Motor neuron (in vitro differentiated cells): Measurements from ENCODE around the gene AKAP1. TPM values are rescaled to one million over a fixed set of nuclear protein-coding genes. Genes with fewer than 3 reads are reported as not detected.

Experiments
- ATAC-seq, 8 experiments: fragments of 200-7000 bp; cut with Tn5 transposase; replicated peaks in 6 of 8; 2 replicates each; pipeline ENCODE4 v1.8.0; 2021; ENCODE audit warnings: mild to moderate bottlenecking in 8 of 8, moderate library complexity in 8 of 8
- H3K27ac ChIP-seq, 2 donors: fragments of 250-450 bp; sonication (Bioruptor Pico); 2 replicates each; pipeline ENCODE4 v1.9.0; 2021; ENCODE audit warnings: antibody characterized with exemption in 2 of 2, mild to moderate bottlenecking in 2 of 2, moderate library complexity in 1 of 2
- H3K4me1 ChIP-seq, 2 donors: fragments of 250-450 bp; sonication (Bioruptor Pico); replicated peaks in 1 of 2; 2 replicates each; pipeline ENCODE4 v1.6.1; 2021; ENCODE audit warnings: antibody characterized with exemption in 2 of 2, mild to moderate bottlenecking in 2 of 2, moderate library complexity in 1 of 2
- H3K4me3 ChIP-seq, 5 donors: fragments of 250-450 bp; sonication (Bioruptor Pico); 2 replicates each; pipeline ENCODE4 v1.9.0; 2021; ENCODE audit warnings: antibody characterized with exemption in 5 of 5, mild to moderate bottlenecking in 5 of 5, moderate library complexity in 4 of 5
- WGBS, 10 experiments: fragments of 450-650 bp; shearing (Covaris generic); methylation state at CpG; one replicate each; pipeline ENCODE4 v1.0.0; 2022; 5-methylcytosine and 5-hydroxymethylcytosine counted together
- in situ Hi-C, 9 experiments: fragments of 400-800 bp; cut with MboI; loops; one replicate each; pipeline ENCODE4 v1.15.0; 2021; ENCODE audit warnings: low sequenced_read_pairs in 9 of 9, low pct_unique_long_range_greater_than_20kb in 2 of 9; ENCODE audit not compliant: unreplicated experiment in 9 of 9
- total RNA-seq, 8 experiments: library from RNA; unstranded; fragments of 300-600 nt; gene quantifications; 2 replicates each; pipeline versions ENCODE4 v1.2.3 to v1.2.4, GENCODE V29; 2022

Gene AKAP1, protein sequence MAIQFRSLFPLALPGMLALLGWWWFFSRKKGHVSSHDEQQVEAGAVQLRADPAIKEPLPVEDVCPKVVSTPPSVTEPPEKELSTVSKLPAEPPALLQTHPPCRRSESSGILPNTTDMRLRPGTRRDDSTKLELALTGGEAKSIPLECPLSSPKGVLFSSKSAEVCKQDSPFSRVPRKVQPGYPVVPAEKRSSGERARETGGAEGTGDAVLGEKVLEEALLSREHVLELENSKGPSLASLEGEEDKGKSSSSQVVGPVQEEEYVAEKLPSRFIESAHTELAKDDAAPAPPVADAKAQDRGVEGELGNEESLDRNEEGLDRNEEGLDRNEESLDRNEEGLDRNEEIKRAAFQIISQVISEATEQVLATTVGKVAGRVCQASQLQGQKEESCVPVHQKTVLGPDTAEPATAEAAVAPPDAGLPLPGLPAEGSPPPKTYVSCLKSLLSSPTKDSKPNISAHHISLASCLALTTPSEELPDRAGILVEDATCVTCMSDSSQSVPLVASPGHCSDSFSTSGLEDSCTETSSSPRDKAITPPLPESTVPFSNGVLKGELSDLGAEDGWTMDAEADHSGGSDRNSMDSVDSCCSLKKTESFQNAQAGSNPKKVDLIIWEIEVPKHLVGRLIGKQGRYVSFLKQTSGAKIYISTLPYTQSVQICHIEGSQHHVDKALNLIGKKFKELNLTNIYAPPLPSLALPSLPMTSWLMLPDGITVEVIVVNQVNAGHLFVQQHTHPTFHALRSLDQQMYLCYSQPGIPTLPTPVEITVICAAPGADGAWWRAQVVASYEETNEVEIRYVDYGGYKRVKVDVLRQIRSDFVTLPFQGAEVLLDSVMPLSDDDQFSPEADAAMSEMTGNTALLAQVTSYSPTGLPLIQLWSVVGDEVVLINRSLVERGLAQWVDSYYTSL
- total RNA-seq = 10 to 100 TPM; 16.1 to 45.8 (median 28.9) TPM

DNA sequence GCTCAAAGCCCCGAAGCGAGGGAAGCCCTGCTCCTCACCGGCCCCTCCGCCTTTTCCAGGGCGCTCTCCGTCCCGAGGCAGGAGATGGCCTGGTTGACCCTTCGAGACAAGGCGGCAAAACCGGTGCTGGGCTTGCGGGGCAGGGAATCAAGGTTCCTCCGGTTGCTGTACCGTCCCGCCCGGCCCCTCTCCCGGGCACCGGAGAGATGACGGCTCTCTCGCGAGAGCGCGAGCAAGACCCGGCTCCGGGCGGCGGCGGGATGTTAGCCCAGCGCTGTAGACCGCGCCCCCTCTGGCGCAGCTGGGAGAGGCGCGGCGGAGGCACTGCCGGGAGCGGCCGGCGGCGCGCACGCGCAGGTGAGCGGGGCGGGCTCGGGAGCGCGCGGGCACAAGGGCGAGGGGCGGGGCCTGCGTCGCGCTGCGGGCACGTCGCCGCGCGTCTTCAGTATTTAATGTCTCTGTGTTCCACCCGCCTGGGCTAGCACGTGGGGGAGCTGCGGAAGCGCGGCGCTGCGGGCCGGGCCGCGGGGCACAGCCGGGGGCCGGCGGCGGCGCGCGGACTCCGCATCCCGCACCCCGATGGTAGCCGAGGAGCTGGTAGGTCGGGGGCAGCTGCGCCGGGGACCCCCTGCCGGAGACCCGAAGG, at the start of gene AKAP1:
TSS of gene AKAP1 (plus strand) at position 445 of the 646 bp plus-strand sequence. CDS start 20,219 bp downstream, outside the sequence.
- peak; percentile 85 to 95 (median 92) for ATAC-seq
- H3K27ac ChIP-seq = peak within 1 kb of the TSS; percentile 90 to 93
- H3K4me1 ChIP-seq = peaks cover 4 to 6% of the 10 kb centered on the region in 2 donors
- 0 to 2% (median 0%) methylated on average over 1 to 14 of the region's 85 CpGs; no CpG with 5 or more reads in 6 of the 10 experiments for WGBS, 10 experiments
- H3K4me3 ChIP-seq = peak within 1 kb of the TSS; percentile 60 to 95 (median 78)
- in situ Hi-C loops = no loop called here

DNA sequence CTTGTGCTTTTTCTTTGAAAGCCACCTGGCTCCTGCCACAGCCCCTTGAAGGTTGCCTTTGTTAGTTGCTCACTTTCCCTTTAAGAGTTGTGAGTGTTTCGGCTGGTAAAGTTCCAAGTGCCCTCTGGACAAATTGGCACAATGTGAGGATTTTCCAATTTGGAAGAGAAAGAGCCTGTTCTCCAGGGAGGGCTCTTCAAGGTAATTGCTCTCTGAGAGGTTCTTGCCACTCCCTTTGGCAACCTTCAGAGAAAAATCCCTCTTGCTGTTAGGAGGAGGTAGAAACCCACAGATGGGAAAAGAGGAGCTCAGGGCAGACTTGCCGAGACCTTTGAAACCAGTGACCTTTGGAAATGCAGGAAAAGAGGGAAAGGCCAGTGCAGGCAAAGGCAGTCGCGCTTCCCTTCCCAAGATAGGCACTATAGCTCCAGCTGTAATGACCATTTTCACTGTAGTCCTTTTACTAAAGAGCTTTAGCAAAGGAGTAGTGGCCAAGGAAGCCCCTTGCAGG, 49.0 kb upstream of the AKAP1 start:
- in situ Hi-C loops = no loop called here
- no peak for ATAC-seq
- Histone ChIP-seq H3K4me3 (no peak overlapping the region), H3K27ac (no peak overlapping the region), H3K4me1 (no peaks in the 10 kb centered on the region)
- 20 to 90% (median 73%) methylated on average over 1 to 4 of the region's 4 CpGs; no CpG with 5 or more reads in 2 of the 10 experiments for WGBS, 10 experiments

DNA sequence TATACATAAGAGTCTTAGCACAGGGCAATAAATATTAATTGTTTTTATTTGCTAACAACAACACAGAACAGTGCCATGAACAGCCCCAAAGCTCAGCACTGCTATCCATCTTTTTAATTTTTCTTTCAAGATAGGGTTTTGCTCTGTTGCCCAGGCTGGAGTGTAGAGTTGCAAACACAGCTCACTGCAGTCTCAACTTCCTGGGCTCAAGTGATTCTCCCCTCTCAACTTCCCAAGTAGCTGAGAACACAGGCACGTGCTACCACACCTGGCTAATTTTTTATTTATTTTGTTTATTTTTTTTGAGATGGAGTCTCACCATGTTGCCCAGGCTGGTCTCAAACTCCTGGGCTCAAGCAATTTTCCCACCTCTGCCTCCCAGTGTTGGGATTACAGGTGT, 47.6 kb upstream of the AKAP1 start:
- Histone ChIP-seq H3K4me3 (no peak overlapping the region), H3K4me1 (no peaks in the 10 kb centered on the region), H3K27ac (no peak overlapping the region)
- no peak for ATAC-seq
- in situ Hi-C loops = no loop called here
- 0 to 78% (median 50%) methylated on average over 1 of the region's 1 CpG; no CpG with 5 or more reads in 5 of the 10 experiments for WGBS, 10 experiments

DNA sequence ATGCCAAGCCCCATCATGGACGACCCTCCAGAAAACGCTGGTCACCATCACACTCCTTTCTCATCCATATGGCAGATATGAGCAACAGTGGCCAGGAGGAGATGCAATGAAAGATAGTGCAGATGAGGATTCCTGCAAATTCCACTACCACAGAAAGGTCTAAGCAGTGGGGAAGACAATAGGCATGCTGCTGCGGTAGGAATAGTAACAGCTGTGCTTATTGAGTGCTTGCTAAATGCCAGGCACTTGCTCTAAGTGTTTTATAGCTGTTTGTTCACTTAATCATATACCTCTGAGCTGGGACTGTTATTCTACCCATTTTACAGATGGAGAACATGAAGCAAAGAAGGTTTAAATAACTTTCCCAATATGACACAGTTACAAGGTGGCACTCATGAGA, 46.6 kb upstream of the AKAP1 start:
- H3K27ac ChIP-seq = no peak overlapping the region
- no peaks in the 10 kb centered on the region for H3K4me1 ChIP-seq
- H3K4me3 ChIP-seq = no peak overlapping the region
- ATAC-seq = no peak
- in situ Hi-C loops = no loop called here
- WGBS, 10 experiments = 0 to 100% (median 72%) methylated on average over 1 to 3 of the region's 3 CpGs; no CpG with 5 or more reads in 6 of the 10 experiments

DNA sequence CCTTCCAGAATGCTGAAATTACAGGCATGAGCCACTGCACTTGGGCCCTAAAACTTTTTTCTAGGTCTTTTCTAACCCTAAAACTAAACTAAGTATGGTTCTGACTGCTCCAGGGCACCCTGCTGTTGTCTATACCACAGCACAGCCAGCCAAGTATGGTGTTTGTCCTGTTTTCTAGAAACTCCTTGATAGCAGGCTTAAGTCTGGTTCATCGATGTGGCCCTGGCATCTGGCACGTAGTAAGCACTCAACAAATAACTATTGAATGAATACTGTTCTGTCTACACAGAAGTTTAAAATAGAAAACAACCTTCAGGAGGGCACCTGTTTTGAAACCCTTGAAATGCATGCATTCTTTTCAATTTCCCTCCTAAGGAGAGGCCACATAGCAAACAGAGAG, 44.5 kb upstream of the AKAP1 start:
- H3K4me1 ChIP-seq = no peaks in the 10 kb centered on the region
- H3K27ac ChIP-seq = no peak overlapping the region
- H3K4me3 ChIP-seq = no peak overlapping the region
- WGBS, 10 experiments = 33 to 100% (median 82%) methylated on average over 1 to 2 of the region's 2 CpGs; no CpG with 5 or more reads in 4 of the 10 experiments
- no peak for ATAC-seq
- in situ Hi-C loops = no loop called here

DNA sequence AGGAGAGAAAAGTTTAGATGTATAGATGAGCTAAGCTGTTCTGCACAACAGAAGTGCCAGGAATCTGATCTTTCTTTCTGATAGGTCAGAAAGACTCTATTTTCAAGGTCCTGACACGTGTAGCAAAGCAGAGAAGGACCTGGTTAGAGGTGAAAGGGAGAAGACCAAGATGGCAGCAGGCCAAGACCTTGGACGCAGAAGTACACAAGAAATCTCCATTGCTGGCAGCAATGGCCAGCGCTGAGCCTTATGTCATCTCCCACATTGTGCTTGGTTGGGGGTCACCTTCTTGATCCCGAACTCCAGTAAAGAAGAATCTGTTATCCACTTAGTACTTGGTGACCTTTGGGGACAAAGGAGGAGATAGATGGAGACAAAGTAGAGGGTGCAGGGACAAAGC, 41.8 kb upstream of the AKAP1 start:
- Histone ChIP-seq H3K4me3 (no peak overlapping the region), H3K27ac (no peak overlapping the region), H3K4me1 (no peaks in the 10 kb centered on the region)
- WGBS, 10 experiments = 10 to 93% (median 51%) methylated on average over 1 to 4 of the region's 4 CpGs; no CpG with 5 or more reads in 2 of the 10 experiments
- in situ Hi-C loops = no loop called here
- ATAC-seq = no peak

DNA sequence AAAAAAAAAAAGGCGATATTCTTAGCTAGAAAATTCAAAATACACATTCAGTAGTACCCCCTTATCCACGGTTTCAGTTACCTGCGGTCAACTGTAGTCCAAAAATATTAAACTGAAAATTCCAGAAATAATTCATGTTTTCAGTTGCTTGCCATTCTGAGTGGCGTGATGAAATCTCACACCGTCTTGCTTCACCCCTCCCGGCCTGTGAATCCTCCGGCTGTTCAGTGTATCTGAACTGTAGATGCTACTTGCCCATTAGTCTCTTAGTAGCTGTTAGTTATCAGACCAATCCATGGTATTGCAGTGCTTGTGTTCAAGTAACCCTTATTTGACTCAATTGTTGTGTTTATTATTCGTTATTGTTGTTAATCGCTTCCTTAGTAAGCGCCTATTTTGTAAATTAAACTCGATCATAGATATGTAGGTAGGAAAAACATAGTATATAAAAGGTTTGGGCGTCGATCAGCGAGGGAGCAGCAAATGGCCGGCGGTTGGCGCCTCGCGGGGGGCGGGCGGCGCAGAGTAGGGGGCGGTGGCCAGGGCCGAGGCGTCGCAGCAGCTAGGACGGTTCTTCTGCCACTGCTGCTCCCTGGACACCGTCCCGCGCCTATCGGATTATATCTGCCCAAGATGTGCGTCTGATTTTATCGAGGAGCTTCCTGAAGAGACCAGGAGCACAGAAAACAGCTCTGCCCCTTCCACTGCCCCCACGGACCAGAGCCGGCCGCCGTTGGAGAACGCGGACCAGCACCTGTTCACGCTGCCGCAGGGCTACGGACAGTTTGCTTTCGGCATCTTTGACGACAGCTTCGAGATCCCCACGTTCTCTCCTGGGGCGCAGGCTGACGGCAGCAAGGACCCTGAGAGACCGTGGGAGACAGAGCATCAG, 39.8 kb upstream of the AKAP1 start:
- 17 to 99% (median 82%) methylated on average over 1 to 21 of the region's 49 CpGs; no CpG with 5 or more reads in 1 of the 10 experiments for WGBS, 10 experiments
- Histone ChIP-seq H3K4me1 (no peaks in the 10 kb centered on the region), H3K27ac (no peak overlapping the region), H3K4me3 (no peak overlapping the region)
- peak in 2 of 8 experiments; percentile 13 to 49 for ATAC-seq
- in situ Hi-C loops = no loop called here

DNA sequence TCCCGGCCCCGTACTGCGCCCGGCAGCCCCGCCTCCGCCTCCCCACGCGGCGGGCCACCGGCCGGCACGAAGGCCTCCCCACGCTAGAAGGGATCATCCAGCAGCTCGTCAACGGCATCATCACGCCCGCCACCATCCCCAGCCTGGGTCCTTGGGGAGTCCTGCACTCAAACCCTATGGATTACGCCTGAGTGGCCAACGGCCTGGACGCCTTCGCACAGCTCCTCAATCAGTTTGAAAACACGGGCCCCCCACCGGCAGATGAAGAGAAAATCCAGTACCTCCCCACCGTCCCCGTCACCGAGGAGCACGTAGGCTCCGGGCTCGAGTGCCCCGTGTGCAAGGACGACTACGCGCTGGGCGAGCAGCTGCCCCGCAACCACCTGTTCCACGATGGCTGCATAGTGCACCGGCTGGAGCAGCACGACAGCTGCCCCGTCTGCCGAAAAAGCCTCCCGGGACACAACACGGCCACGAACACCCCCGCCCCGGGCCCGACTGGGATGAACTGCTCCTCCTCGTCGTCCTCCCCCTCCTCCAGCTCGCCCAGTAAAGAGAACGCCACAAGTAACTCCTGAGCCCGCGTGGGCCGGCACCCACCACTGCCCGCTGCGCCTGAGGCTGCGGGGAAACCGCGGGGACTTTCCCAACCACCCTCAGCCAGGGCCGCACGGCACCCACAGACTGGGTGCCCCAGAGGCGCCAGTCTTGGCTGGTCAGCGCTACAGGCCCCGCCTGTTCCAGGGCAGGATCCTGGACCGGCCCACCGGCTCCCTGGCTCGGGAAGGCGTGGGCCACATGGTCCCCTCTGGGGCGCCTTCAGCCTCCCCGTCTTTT, 39.0 kb upstream of the AKAP1 start:
- Histone ChIP-seq H3K27ac (no peak overlapping the region), H3K4me3 (no peak overlapping the region), H3K4me1 (no peaks in the 10 kb centered on the region)
- in situ Hi-C loops = no loop called here
- peak in 3 of 8 experiments; percentile 61 to 76 (median 75) for ATAC-seq
- WGBS, 10 experiments = 0 to 100% (median 83%) methylated on average over 1 to 10 of the region's 69 CpGs; no CpG with 5 or more reads in 4 of the 10 experiments

DNA sequence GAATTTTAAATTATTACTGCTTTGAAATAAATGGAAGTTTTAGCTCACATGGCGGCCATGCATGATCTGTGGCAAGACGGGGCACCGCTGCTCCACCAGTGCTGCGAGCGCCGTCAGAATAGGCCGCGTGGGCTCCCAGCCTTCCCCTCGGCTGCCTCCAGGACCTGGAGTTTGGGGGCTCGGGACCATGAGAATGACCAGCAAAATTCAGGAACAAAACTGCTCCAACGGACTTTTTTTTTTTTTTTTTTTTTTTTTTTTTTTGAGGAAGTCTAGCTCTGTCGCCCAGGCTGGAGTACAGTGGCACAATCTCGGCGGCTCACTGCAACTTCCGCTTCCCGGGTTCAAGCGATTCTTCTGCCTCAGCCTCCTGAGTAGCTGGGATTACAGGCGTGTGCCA, 38.3 kb upstream of the AKAP1 start:
- 93 to 100% (median 96%) methylated on average over 2 to 4 of the region's 18 CpGs; no CpG with 5 or more reads in 7 of the 10 experiments for WGBS, 10 experiments
- Histone ChIP-seq H3K4me3 (no peak overlapping the region), H3K27ac (no peak overlapping the region), H3K4me1 (no peaks in the 10 kb centered on the region)
- ATAC-seq = no peak
- in situ Hi-C loops = no loop called here

DNA sequence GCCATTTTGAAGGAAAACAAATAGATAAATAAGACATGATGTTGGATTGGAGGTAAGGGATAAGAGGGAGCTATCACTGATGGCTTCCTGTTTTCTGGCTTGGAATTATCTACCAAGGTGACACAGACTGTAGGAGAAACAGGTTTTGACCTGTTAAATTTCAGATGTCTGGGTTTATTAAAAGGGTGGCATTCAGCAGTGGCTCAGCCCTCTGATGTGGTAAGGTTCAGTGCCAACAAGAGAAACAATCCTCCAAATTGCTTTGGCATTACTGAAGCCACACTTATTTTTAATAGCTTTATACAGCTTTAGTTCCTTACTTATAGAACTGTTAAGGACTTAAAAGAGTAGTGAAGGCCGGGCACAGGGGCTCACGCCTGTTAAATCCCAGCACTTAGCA, 37.0 kb upstream of the AKAP1 start:
- WGBS, 10 experiments = 45 to 100% (median 85%) methylated on average over 2 of the region's 2 CpGs; no CpG with 5 or more reads in 6 of the 10 experiments
- in situ Hi-C loops = no loop called here

DNA sequence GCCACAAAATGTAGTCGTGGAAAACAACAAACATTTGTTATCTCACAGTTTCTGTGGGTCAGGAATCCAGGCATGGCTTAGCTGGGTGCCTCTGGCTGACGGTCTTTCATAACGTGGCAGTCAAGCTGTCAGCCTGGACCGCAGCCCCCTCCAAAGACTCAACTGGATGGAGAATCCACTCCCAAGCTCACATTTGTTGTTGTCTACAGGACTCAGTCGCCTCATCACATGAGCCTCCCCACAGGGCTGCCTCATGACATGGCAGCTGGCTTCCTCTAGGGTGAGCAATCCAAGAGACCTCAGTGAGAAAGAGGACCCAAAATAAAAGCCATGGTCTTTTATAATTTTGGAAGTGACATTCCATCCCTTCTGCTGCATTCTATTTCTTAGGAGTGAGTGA, 34.7 kb upstream of the AKAP1 start:
- in situ Hi-C loops = no loop called here
- WGBS, 10 experiments = 0 to 100% (median 78%) methylated on average over 1 to 4 of the region's 5 CpGs; no CpG with 5 or more reads in 3 of the 10 experiments
- no peak overlapping the region for H3K4me3 ChIP-seq
- no peak overlapping the region for H3K27ac ChIP-seq
- peaks cover 0 to 3% of the 10 kb centered on the region in 2 donors for H3K4me1 ChIP-seq
- ATAC-seq = no peak

More for the DNA sequence above, 37.0 kb upstream of the AKAP1 start:
- no peak for ATAC-seq
- Histone ChIP-seq H3K4me1 (peaks cover 0 to 3% of the 10 kb centered on the region in 2 donors), H3K4me3 (no peak overlapping the region), H3K27ac (no peak overlapping the region)
